WTC11 (cell line): ENCODE measurements around the gene SLC6A1. TPM values are rescaled to one million over a fixed set of nuclear protein-coding genes. Genes with fewer than 3 reads are reported as not detected.
A peak's percentile ranks its signal among the peaks of the same experiment; 100 is the strongest.

Experiments
- CREB1 ChIP-seq: sonication (generic); formaldehyde crosslinking; IDR thresholded peaks from 2 replicates; pipeline ENCODE4 v1.8.0; 2023; ENCODE audit warnings: mild to moderate bottlenecking, missing genetic modification reagents
- CTCF ChIP-seq: fragments of 200-600 bp; IDR thresholded peaks from 2 replicates; pipeline ENCODE4 v1.8.0; 2022; ENCODE audit warnings: antibody characterized with exemption
- ELF4 ChIP-seq: sonication (generic); formaldehyde crosslinking; IDR thresholded peaks from 2 replicates; pipeline ENCODE4 v1.8.1; 2022; ENCODE audit warnings: low read depth, mild to moderate bottlenecking, moderate library complexity, missing genetic modification reagents
- ESRRA ChIP-seq: sonication (generic); formaldehyde crosslinking; IDR thresholded peaks from 2 replicates; pipeline ENCODE4 v1.8.1; 2022; ENCODE audit warnings: mild to moderate bottlenecking, missing genetic modification reagents, borderline replicate concordance
- FOXK1 ChIP-seq: sonication (generic); formaldehyde crosslinking; IDR thresholded peaks from 2 replicates; pipeline ENCODE4 v1.8.0; 2022; ENCODE audit warnings: mild to moderate bottlenecking, moderate library complexity, missing genetic modification reagents
- HMGXB4 ChIP-seq: sonication (generic); formaldehyde crosslinking; IDR thresholded peaks from 2 replicates; pipeline ENCODE4 v1.8.1; 2023; ENCODE audit warnings: mild to moderate bottlenecking, moderate library complexity, missing genetic modification reagents
- IRF2 ChIP-seq: sonication (generic); formaldehyde crosslinking; IDR thresholded peaks from 2 replicates; pipeline ENCODE4 v1.8.0; 2022; ENCODE audit warnings: low read depth, missing genetic modification reagents, borderline replicate concordance
- JAZF1 ChIP-seq: fragments of 250-450 bp; sonication (Bioruptor Pico); IDR thresholded peaks from 2 replicates; pipeline ENCODE4 v1.9.0; 2021; ENCODE audit warnings: moderate library complexity, mild to moderate bottlenecking, inconsistent platforms
- MAX ChIP-seq: sonication (generic); formaldehyde crosslinking; IDR thresholded peaks from 2 replicates; pipeline ENCODE4 v1.8.0; 2022; ENCODE audit warnings: mild to moderate bottlenecking, missing genetic modification reagents
- NFATC4 ChIP-seq: fragments of 250-450 bp; sonication (Bioruptor Pico); IDR thresholded peaks from 2 replicates; pipeline ENCODE4 v1.9.0; 2021; ENCODE audit warnings: mild to moderate bottlenecking
- NR2C2 ChIP-seq: sonication (generic); formaldehyde crosslinking; IDR thresholded peaks from 2 replicates; pipeline ENCODE4 v1.8.0; 2022; ENCODE audit warnings: mild to moderate bottlenecking, missing genetic modification reagents
- RELA ChIP-seq: sonication (generic); formaldehyde crosslinking; IDR thresholded peaks from 2 replicates; pipeline ENCODE4 v1.8.1; 2022; ENCODE audit warnings: missing genetic modification reagents, mild to moderate bottlenecking, borderline replicate concordance
- SMAD4 ChIP-seq: sonication (generic); formaldehyde crosslinking; IDR thresholded peaks from 2 replicates; pipeline ENCODE4 v1.8.0; 2022; ENCODE audit warnings: mild to moderate bottlenecking, missing genetic modification reagents
- TCF7 ChIP-seq: sonication (generic); formaldehyde crosslinking; IDR thresholded peaks from 2 replicates; pipeline ENCODE4 v1.8.0; 2022; ENCODE audit warnings: mild to moderate bottlenecking, low read depth, missing genetic modification reagents, moderate library complexity
- TEAD1 ChIP-seq: sonication (generic); formaldehyde crosslinking; IDR thresholded peaks from 2 replicates; pipeline ENCODE4 v1.8.0; 2022; ENCODE audit warnings: mild to moderate bottlenecking, missing genetic modification reagents
- USF1 ChIP-seq: sonication (generic); formaldehyde crosslinking; IDR thresholded peaks from 2 replicates; pipeline ENCODE4 v1.8.0; 2022; ENCODE audit warnings: mild to moderate bottlenecking, missing genetic modification reagents
- USF2 ChIP-seq: sonication (generic); formaldehyde crosslinking; IDR thresholded peaks from 2 replicates; pipeline ENCODE4 v1.8.1; 2023; ENCODE audit warnings: mild to moderate bottlenecking, missing genetic modification reagents, moderate library complexity
- ZNF121 ChIP-seq: sonication (generic); formaldehyde crosslinking; IDR thresholded peaks from 2 replicates; pipeline ENCODE4 v1.8.0; 2023; ENCODE audit warnings: missing genetic modification reagents
- ZNF219 ChIP-seq: sonication (generic); formaldehyde crosslinking; IDR thresholded peaks from 2 replicates; pipeline ENCODE4 v1.8.0; 2023; ENCODE audit warnings: missing genetic modification reagents, mild to moderate bottlenecking, borderline replicate concordance
- ZNF232 ChIP-seq: sonication (generic); formaldehyde crosslinking; IDR thresholded peaks from 2 replicates; pipeline ENCODE4 v1.8.0; 2022; ENCODE audit warnings: mild to moderate bottlenecking, missing genetic modification reagents
- ZNF512 ChIP-seq: sonication (generic); formaldehyde crosslinking; IDR thresholded peaks from 2 replicates; pipeline ENCODE4 v1.8.1; 2022; ENCODE audit warnings: missing genetic modification reagents, borderline replicate concordance
- total RNA-seq: library from RNA; stranded (reverse); gene quantifications from 3 replicates; pipeline ENCODE4 v1.2.3, GENCODE V29; 2021
- TF ChIP-seq, protein P1 (sequence below): sonication (generic); formaldehyde crosslinking; IDR thresholded peaks from 2 replicates; pipeline ENCODE4 v1.8.1; 2022; ENCODE audit warnings: mild to moderate bottlenecking, missing genetic modification reagents, moderate library complexity, borderline replicate concordance
- TF ChIP-seq, protein P2 (sequence below): sonication (generic); formaldehyde crosslinking; IDR thresholded peaks from 2 replicates; pipeline ENCODE4 v1.8.1; 2022; ENCODE audit warnings: low read depth, mild to moderate bottlenecking, moderate library complexity, missing genetic modification reagents, borderline replicate concordance
- TF ChIP-seq, protein P3 (sequence below): sonication (generic); formaldehyde crosslinking; IDR thresholded peaks from 2 replicates; pipeline ENCODE4 v1.8.1; 2023; ENCODE audit warnings: mild to moderate bottlenecking, missing genetic modification reagents, moderate library complexity
- TF ChIP-seq, protein P4 (sequence below): fragments of 250-450 bp; sonication (Bioruptor Pico); IDR thresholded peaks from 2 replicates; pipeline ENCODE4 v1.8.0; 2021; ENCODE audit warnings: mild to moderate bottlenecking
- TF ChIP-seq, protein P5 (sequence below): sonication (generic); formaldehyde crosslinking; IDR thresholded peaks from 2 replicates; pipeline ENCODE4 v1.8.0; 2022; ENCODE audit warnings: mild to moderate bottlenecking, missing genetic modification reagents

The SLC6A1 gene
- total RNA-seq, 1 experiment from 2014 or later, result 0.72 TPM

DNA sequence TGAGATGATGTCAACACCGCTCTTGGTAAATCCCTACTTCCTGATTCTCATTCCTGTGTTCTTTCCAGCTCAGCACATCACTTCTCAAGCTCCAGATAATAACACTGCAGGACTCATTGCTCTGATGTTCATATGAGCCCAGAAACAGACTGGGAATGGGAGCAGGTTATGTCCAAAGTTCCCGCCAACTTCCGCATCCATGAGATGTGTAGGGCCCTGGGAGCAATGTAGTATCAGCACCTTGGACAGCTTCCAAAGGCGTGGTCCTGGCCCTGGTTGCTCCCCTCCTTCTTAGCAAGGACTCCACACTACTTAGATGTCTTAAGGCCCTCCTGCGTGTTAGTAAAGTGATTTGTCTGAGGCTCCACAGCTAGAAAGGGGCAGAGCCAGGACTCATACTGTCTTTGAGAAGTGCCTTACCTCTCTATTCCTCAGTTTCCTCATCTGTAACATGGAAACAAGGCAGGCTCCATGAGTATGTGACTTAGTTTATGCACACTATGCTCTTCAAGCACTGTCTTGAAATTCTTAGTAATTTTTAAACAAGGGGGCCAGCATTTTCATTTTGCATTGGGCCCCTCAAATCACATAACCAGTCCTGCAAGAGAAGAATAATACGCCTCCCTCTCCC, 27.9 kb upstream of the SLC6A1 start (continued):
- TF ChIP-seq ZNF512 (CRISPR knock-in tag), result no peak
- TF ChIP-seq ESRRA (CRISPR knock-in tag), result 0 out of 2 replicates have a peak, but pooled peaks have one; percentile 46
- TF ChIP-seq CREB1, result peak; percentile 57; the same call in 1 of the 2 replicates
- 0 out of 2 replicates have a peak, but pooled peaks have one; percentile 76 for TF ChIP-seq TEAD1 (CRISPR knock-in tag)
- TF ChIP-seq, protein P1, sequence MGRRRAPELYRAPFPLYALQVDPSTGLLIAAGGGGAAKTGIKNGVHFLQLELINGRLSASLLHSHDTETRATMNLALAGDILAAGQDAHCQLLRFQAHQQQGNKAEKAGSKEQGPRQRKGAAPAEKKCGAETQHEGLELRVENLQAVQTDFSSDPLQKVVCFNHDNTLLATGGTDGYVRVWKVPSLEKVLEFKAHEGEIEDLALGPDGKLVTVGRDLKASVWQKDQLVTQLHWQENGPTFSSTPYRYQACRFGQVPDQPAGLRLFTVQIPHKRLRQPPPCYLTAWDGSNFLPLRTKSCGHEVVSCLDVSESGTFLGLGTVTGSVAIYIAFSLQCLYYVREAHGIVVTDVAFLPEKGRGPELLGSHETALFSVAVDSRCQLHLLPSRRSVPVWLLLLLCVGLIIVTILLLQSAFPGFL, result no peak
- 0 out of 2 replicates have a peak, but pooled peaks have one; percentile 21 for TF ChIP-seq SMAD4 (CRISPR knock-in tag)
- TF ChIP-seq USF1 (CRISPR knock-in tag), result peak; percentile 52; the same call in 1 of the 2 replicates
- TF ChIP-seq ZNF219 (CRISPR knock-in tag), result 0 out of 2 replicates have a peak, but pooled peaks have one; percentile 41
- TF ChIP-seq, protein P2, sequence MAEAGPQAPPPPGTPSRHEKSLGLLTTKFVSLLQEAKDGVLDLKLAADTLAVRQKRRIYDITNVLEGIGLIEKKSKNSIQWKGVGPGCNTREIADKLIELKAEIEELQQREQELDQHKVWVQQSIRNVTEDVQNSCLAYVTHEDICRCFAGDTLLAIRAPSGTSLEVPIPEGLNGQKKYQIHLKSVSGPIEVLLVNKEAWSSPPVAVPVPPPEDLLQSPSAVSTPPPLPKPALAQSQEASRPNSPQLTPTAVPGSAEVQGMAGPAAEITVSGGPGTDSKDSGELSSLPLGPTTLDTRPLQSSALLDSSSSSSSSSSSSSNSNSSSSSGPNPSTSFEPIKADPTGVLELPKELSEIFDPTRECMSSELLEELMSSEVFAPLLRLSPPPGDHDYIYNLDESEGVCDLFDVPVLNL (CRISPR knock-in tag), result no peak
- TF ChIP-seq ELF4 (CRISPR knock-in tag), result no peak
- TF ChIP-seq, protein P3, sequence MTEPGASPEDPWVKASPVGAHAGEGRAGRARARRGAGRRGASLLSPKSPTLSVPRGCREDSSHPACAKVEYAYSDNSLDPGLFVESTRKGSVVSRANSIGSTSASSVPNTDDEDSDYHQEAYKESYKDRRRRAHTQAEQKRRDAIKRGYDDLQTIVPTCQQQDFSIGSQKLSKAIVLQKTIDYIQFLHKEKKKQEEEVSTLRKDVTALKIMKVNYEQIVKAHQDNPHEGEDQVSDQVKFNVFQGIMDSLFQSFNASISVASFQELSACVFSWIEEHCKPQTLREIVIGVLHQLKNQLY (CRISPR knock-in tag), result no peak
- TF ChIP-seq TCF7 (CRISPR knock-in tag), result no peak
- TF ChIP-seq FOXK1, result no peak
- no peak for TF ChIP-seq CTCF
- TF ChIP-seq, protein P4, sequence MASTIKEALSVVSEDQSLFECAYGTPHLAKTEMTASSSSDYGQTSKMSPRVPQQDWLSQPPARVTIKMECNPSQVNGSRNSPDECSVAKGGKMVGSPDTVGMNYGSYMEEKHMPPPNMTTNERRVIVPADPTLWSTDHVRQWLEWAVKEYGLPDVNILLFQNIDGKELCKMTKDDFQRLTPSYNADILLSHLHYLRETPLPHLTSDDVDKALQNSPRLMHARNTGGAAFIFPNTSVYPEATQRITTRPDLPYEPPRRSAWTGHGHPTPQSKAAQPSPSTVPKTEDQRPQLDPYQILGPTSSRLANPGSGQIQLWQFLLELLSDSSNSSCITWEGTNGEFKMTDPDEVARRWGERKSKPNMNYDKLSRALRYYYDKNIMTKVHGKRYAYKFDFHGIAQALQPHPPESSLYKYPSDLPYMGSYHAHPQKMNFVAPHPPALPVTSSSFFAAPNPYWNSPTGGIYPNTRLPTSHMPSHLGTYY, result no peak
- TF ChIP-seq JAZF1 (CRISPR knock-in tag), result no peak
- no peak for TF ChIP-seq NFATC4 (CRISPR knock-in tag)
- TF ChIP-seq IRF2 (CRISPR knock-in tag), result no peak
- 0 out of 2 replicates have a peak, but pooled peaks have one; percentile 56 for TF ChIP-seq MAX (CRISPR knock-in tag)
- no peak for TF ChIP-seq HMGXB4
- TF ChIP-seq, protein P5, sequence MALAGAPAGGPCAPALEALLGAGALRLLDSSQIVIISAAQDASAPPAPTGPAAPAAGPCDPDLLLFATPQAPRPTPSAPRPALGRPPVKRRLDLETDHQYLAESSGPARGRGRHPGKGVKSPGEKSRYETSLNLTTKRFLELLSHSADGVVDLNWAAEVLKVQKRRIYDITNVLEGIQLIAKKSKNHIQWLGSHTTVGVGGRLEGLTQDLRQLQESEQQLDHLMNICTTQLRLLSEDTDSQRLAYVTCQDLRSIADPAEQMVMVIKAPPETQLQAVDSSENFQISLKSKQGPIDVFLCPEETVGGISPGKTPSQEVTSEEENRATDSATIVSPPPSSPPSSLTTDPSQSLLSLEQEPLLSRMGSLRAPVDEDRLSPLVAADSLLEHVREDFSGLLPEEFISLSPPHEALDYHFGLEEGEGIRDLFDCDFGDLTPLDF (CRISPR knock-in tag), result no peak
- 0 out of 2 replicates have a peak, but pooled peaks have one; percentile 34 for TF ChIP-seq ZNF232 (CRISPR knock-in tag)
- no peak for TF ChIP-seq USF2 (CRISPR knock-in tag)
- TF ChIP-seq ZNF121 (CRISPR knock-in tag), result no peak
- no peak for TF ChIP-seq NR2C2 (CRISPR knock-in tag)
- no peak for TF ChIP-seq RELA (CRISPR knock-in tag)
